Heart left ventricle (tissue), 16 donors: ENCODE data around the gene TBXA2R. TPM values are rescaled to one million over a fixed set of nuclear protein-coding genes. Genes with fewer than 3 reads are reported as not detected.
"Not testable (repeated sequence)": the region's sequence is repeated elsewhere in the genome, so short reads cannot be mapped to it uniquely, and the experiment has no call there.

Experiments
- ATAC-seq, 4 donors: fragments of 200-7000 bp; cut with Tn5 transposase; one replicate each; pipeline ENCODE4 v1.9.1; 2020 to 2022; ENCODE audit warnings: moderate library complexity in 4 of 4, mild to moderate bottlenecking in 3 of 4, moderate number of reproducible peaks in 1 of 4
- DNase-seq, 5 donors: peaks; one replicate each; pipeline ENCODE4 v3.0.0-alpha.2; 2020
- H3K27ac ChIP-seq, 12 donors: fragments of 200-600 bp; sonication (generic) in 4 of 12; one replicate each; pipeline versions ENCODE4 v1.5.0 to v1.8.0; 2016 to 2022; ENCODE audit warnings: mild to moderate bottlenecking in 2 of 12
- H3K27me3 ChIP-seq, 9 donors: fragments of 200-600 bp; sonication (generic) in 2 of 9; one replicate each; pipeline versions ENCODE4 v1.5.1 to v1.8.0; 2016 to 2022; ENCODE audit warnings: mild to moderate bottlenecking in 3 of 9
- H3K36me3 ChIP-seq, 9 donors: fragments of 200-600 bp; sonication (generic) in 2 of 9; one replicate each; pipeline versions ENCODE4 v1.5.0 to v1.8.0; 2018 to 2022; ENCODE audit warnings: mild to moderate bottlenecking in 2 of 9
- H3K4me1 ChIP-seq, 12 donors: fragments of 200-600 bp; sonication (generic) in 4 of 12; one replicate each; pipeline versions ENCODE4 v1.5.0 to v1.8.0; 2016 to 2022; ENCODE audit warnings: mild to moderate bottlenecking in 3 of 12
- H3K4me3 ChIP-seq, 12 donors: fragments of 200-600 bp; sonication (generic) in 4 of 12; one replicate each; pipeline versions ENCODE4 v1.5.0 to v1.8.0; 2017 to 2022; ENCODE audit warnings: mild to moderate bottlenecking in 9 of 12, moderate library complexity in 4 of 12
- H3K9me3 ChIP-seq, 12 donors: fragments of 200-600 bp; sonication (generic) in 4 of 12; one replicate each; pipeline versions ENCODE4 v1.5.0 to v1.8.0; 2016 to 2022; ENCODE audit warnings: mild to moderate bottlenecking in 1 of 12
- CTCF ChIP-seq, 12 donors: fragments of 200-600 bp; sonication (generic) in 4 of 12; IDR thresholded peaks; one replicate each; pipeline versions ENCODE4 v1.5.0 to v1.8.0; 2018 to 2022; ENCODE audit warnings: antibody characterized with exemption in 12 of 12, mild to moderate bottlenecking in 5 of 12
- POLR2A ChIP-seq, 2 donors: fragments of 450-650 bp; IDR thresholded peaks; one replicate each; pipeline ENCODE4 v1.6.1; 2017; ENCODE audit warnings: antibody characterized with exemption in 2 of 2, mild to moderate bottlenecking in 2 of 2, moderate library complexity in 2 of 2
- WGBS, 4 donors: extraction: QIAGEN DNeasy Blood & Tissue Kit in 2 of 4; methylation state at CpG; one replicate each; pipeline versions ENCODE4 v1.1.5 to v1.1.7; 2013 to 2018; 5-methylcytosine and 5-hydroxymethylcytosine counted together
- intact Hi-C, 10 donors: fragments of 100-400 bp; cut with DNase I; formaldehyde crosslinking; loops; one replicate each; pipeline versions ENCODE4 v1.11.1 to v1.14.2; 2022
- polyA plus RNA-seq, 2 donors: library from polyadenylated mRNA; stranded (reverse); fragments of 200-250 nt; gene quantifications; one replicate each; pipeline ENCODE4 v1.2.3, GENCODE V29; 2013
- total RNA-seq, 9 donors: library from RNA; depleted of rRNA in 2 of 9; stranded (reverse); fragments of >200 nt in 2 of 9; fragmentation: NEBNext Ultra II Directional in 3 of 9; extraction: Animal tissue kit (Norgen Biotek cat#: 25700) in 3 of 9; gene quantifications; one replicate each; pipeline versions ENCODE4 v1.1.0 to v1.2.4, GENCODE V29; 2016 to 2023
- donor health status: ischemic (EF 13 %, LVEDD 7.1; RV severe dilation, severe dysfunction).
- donor health status: healthy with polysubstance abuse.
- donor health status: DM: no; HTN: yes; CAD: no.
- donor health status: DM: no; HTN: no; CAD: no.
- donor health status: ischemic (EF 25% LVEDD 6.9; RV normal size, moderate dysfunction).
- donor health status: ischemic (EF 25% LVEDD 5.7; RV mildly dilated, moderate dysfunction).
- donor health status: healthy.
- donor health status: DM: yes; HTN: yes; CAD: no.
- donor health status: ischemic (EF 35%, LVEDD 5.7; RV mildly dilated, moderate dysfunction).
- donor health status: nonischemic (EF 11% LVEDD 7.7; RV severe dilation, severe dysfunction).
- donor health status: DM: yes; HTN: yes; CAD: no.
- donor health status: PGD.
- donor health status: ischemic (EF 29% LVEDD 5.4; RV normal size, mild dysfunction).
- donor health status: nonischemic (EF 23%, LVEDD 6.1; RV moderate dilation, normal function).

Gene TBXA2R
- total and polyA plus RNA-seq, 11 donors, result 1.9 to 5.1 (median 2.9) TPM

- Histone ChIP-seq H3K36me3 (no peaks in the 10 kb centered on the region), H3K4me1 (peaks cover 0 to 22% (median 2%) of the 10 kb centered on the region in 12 donors), H3K9me3 (no peaks in the 10 kb centered on the region), H3K27ac (no peak overlapping the region), H3K4me3 (peak overlapping the region in 3 of 12 donors; percentile 55 to 65 (median 59)), H3K27me3 (peaks cover 0 to 30% (median 11%) of the 10 kb centered on the region in 9 donors)
- intact Hi-C loops, result loop anchor here in 5 of 10 donors (1.0 to 2.0 kb wide), 2 partner anchors 31 to 32 kb away; no protein-coding TSS in a partner anchor
- TF ChIP-seq CTCF (IDR thresholded peaks at IDR 0.05) (no peak), POLR2A (IDR thresholded peaks at IDR 0.05) (no peak)
- WGBS, 4 donors, result 39 to 51% (median 45%) methylated on average over 26 to 31 of the region's 31 CpGs
- peak in 3 of 4 donors; percentile 40 to 77 (median 46) for ATAC-seq
- DNase-seq, result peak in 1 of 5 donors; percentile 53
These were observed 19.8 kb downstream of the TBXA2R start for GRCh38 chr19:3586707-3587346.

- peak overlapping the region in 5 of 12 donors; percentile 27 to 65 (median 46) for H3K27ac ChIP-seq
- ATAC-seq, result peak in 2 of 4 donors; percentile 7 to 57
- H3K4me3 ChIP-seq, result peak overlapping the region; percentile 21 to 65 (median 56)
- TF ChIP-seq CTCF (IDR thresholded peaks at IDR 0.05), result peak; percentile 39 to 71 (median 60)
- TF ChIP-seq POLR2A (IDR thresholded peaks at IDR 0.05), result no peak
- DNase-seq, result no peak
- intact Hi-C loops, result loop anchor here in 5 of 10 donors (1.0 to 2.0 kb wide), 2 partner anchors 32 to 33 kb away; no protein-coding TSS in a partner anchor
- 17 to 25% (median 22%) methylated on average over 10 to 16 of the region's 16 CpGs for WGBS, 4 donors
- H3K27me3 ChIP-seq, result peaks cover 0 to 30% (median 11%) of the 10 kb centered on the region in 9 donors
- H3K36me3 ChIP-seq, result no peaks in the 10 kb centered on the region
- peaks cover 0 to 22% (median under 1%) of the 10 kb centered on the region in 12 donors for H3K4me1 ChIP-seq
- no peaks in the 10 kb centered on the region for H3K9me3 ChIP-seq
These were observed 20.5 kb downstream of the TBXA2R start for GRCh38 chr19:3586127-3586626.

DNA sequence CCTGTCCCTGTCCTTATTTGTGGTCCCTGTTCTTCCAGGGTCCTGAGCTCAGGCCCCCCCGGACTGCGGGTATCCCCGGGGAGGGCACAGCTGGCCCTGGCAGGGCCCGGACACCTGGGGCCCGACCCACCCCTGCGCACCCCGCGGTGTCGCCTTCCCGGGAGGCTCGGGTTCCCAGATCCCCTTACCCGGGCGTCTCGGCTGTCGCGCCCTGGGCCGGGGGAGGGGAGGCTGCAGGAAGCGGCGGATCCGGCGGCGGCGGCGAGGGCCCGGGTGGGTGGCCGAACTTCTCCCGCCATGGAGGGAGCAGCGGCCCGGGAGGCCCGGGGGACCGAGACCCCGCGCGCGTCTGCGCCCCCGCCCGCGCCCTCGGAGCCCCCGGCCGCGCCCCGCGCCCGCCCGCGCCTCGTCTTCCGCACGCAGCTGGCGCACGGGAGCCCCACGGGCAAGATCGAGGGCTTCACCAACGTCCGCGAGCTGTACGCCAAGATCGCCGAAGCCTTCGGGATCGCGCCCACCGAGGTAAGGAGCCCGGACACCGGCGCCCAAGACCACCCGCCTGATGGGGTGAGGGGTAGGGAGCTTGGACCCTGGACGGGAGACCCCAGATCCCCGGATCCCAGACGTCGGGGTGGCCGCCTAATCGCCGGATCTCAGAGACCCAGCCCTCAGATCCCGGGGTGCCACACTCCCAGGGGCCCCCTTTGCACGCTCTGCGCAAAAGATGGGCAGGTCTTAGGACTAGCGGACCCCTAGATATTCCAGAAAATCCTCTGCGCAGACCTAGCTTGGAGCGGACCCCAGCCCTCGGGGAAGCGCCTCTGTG is 21.2 kb downstream of the TBXA2R start, which contains the start of gene GIPC3:
GIPC3 (plus strand) TSS at position 178 of the 826 bp plus-strand sequence; CDS start at position 298, 120 bp downstream.
- Histone ChIP-seq H3K4me3 (peak within 1 kb of the TSS; percentile 21 to 65 (median 56)), H3K27ac (peak within 1 kb of the TSS in 5 of 12 donors; percentile 27 to 65 (median 46)), H3K36me3 (no peaks in the 10 kb centered on the region), H3K27me3 (peaks cover 0 to 30% (median 11%) of the 10 kb centered on the region in 9 donors), H3K4me1 (peaks cover 0 to 22% (median under 1%) of the 10 kb centered on the region in 12 donors), H3K9me3 (no peaks in the 10 kb centered on the region)
- intact Hi-C loops, result loop anchor here in 6 of 10 donors (1.0 to 2.0 kb wide), 2 partner anchors 33 kb away; no protein-coding TSS in a partner anchor
- 4 to 8% (median 5%) methylated on average over 4 to 84 of the region's 84 CpGs for WGBS, 4 donors
- DNase-seq (no peak), ATAC-seq (no peak)
- TF ChIP-seq CTCF (IDR thresholded peaks at IDR 0.05), result no peak
- no peak for TF ChIP-seq POLR2A (IDR thresholded peaks at IDR 0.05)

GRCh38 chr19:3584036-3584802 is 22.5 kb downstream of the TBXA2R start:
- intact Hi-C loops, result loop anchor here in 3 of 10 donors (2.0 to 5.0 kb wide), 2 partner anchors 33 to 35 kb away; no protein-coding TSS in a partner anchor
- Histone ChIP-seq H3K4me1 (peaks cover 0 to 22% (median under 1%) of the 10 kb centered on the region in 12 donors), H3K27me3 (peaks cover 0 to 30% (median 11%) of the 10 kb centered on the region in 9 donors)
- not testable (repeated sequence) for ATAC-seq, H3K4me3 ChIP-seq, DNase-seq, H3K36me3 ChIP-seq, H3K9me3 ChIP-seq, H3K27ac ChIP-seq
- WGBS, 4 donors, result 88 to 91% (median 90%) methylated on average over 15 of the region's 15 CpGs

GRCh38 chr19:3581792-3582191 is 24.9 kb downstream of the TBXA2R start:
- not testable (repeated sequence) for DNase-seq, H3K4me3 ChIP-seq, H3K36me3 ChIP-seq, H3K27ac ChIP-seq, ATAC-seq, H3K9me3 ChIP-seq
- WGBS, 4 donors, result 82 to 90% (median 87%) methylated on average over 4 of the region's 4 CpGs
- peaks cover 0 to 21% (median 2%) of the 10 kb centered on the region in 12 donors for H3K4me1 ChIP-seq
- intact Hi-C loops, result loop anchor here in 2 of 10 donors (5.0 kb wide), 1 partner anchor 36 kb away; no protein-coding TSS in a partner anchor
- peaks cover 0 to 29% (median 11%) of the 10 kb centered on the region in 9 donors for H3K27me3 ChIP-seq
